Measurements from ENCODE around the gene TPRA1.

Gene TPRA1

DNA sequence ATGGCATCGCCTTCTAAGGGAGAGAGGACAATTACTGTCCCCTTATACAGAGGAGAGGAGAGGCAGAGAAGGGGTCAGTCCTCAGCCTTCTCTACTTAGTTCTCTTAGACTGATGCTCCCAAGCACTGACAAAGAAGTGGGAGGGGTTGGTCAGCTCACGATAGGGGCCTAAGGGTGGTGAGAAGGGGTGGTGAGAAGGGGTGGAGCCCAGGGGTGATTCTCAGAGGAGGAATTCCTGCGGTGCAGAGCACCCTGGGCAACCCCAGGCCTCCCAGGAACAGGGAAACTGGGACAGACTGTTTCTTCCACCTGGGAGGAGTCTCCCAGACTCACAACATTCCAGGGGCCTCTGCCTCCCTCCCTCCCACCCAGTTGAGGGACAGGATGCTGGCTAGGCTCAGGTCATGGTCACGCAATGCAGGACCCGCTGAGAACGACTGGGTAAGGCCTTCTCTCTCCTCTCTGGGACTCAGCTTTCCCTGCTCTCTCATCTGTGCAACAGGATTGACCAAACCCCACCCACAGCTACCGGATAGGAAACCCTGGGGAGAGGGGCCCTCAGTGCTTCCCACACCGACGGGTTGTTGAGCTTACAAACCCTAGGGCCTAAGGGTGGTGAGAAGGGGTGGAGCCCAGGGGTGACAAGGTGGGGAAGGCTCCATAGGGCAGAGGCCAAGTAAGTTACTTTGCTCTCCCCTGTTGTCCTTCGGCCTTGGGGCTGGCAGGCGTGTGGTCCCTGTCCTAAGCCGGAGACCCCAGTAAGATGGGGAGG, 1.5 kb downstream of the TPRA1 start:
- no peak for DNase-seq

GRCh38 chr3:127587876-127588275, 2.7 kb downstream of the TPRA1 start:
- DNase-seq: no peak

DNA sequence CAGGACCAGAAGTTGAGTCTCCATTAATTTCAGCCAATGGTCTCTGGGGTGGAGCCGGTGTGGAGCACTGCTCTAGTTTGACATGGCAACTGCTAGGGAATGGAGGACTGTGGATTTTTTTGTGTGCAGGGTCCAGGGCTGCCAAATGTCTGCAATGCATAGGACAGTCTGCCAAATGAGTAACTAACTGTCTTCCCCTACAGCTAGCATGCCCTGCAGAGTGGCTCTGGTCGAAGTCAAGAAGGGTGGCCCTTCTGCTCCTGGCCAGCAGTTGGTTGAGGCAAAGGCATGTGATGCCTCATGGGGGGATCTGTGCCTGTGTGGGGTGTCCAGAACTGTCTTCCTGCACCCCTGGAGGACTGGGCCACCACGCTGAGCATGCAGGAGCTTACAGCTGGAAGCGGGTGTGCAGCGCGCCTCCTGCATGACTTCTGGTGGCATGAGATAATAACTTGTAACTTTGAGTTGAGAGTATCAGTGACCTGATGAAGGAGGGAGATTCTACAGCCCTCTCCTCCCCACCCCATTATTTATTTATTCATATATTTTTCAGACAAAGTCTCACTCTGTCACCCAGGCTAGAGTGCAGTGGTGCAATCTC, 4.6 kb downstream of the TPRA1 start:
- DNase-seq: no peak

GRCh38 chr3:127585163-127585812, 5.2 kb downstream of the TPRA1 start:
- DNase-seq: no peak

DNA sequence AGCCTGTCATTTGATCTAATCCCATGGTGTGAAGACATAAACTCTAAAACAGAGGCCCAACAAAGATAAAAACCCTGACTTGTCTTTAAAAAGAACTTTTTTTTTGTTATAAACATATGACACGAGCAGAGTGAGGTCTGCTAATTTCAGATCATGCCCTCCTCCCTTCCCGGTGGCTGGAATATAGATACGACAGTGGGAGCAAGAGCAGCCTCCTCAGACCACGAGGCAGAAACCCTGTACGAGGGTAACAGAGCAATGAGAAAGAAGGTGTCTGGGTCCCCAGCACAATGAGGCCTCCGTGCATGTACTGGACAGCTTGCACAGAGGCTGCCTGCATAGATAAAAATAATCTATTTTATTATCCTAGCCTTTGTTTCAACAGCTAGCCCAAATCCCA, 5.8 kb downstream of the TPRA1 start:
- DNase-seq: no peak

- DNase-seq: no peak
These were observed 10.0 kb downstream of the TPRA1 start for GRCh38 chr3:127580327-127581060.

- no peak for DNase-seq
These were observed 11.7 kb downstream of the TPRA1 start for GRCh38 chr3:127578802-127579201.

DNA sequence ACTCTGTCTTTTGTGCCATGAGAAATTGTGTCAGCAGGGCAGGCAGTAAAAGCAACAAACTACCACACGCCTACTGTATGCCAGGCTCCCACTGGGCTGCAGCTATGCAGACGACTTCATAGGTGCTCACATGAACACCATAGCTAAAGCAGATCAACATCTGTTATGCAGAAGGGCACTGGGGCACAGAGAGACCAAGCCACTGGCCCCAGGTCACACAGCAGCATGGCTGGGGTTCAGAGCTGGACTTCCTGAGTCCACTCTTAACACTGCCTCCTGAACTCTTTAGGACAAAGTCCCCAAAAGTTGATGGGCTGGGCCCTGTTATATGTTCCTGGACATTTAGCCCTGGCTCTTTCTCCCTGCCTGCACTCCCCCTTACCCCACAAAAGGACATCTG, 12.4 kb downstream of the TPRA1 start:
- no peak for DNase-seq

- no peak for DNase-seq
These were observed 13.1 kb downstream of the TPRA1 start for GRCh38 chr3:127577448-127577847.

DNA sequence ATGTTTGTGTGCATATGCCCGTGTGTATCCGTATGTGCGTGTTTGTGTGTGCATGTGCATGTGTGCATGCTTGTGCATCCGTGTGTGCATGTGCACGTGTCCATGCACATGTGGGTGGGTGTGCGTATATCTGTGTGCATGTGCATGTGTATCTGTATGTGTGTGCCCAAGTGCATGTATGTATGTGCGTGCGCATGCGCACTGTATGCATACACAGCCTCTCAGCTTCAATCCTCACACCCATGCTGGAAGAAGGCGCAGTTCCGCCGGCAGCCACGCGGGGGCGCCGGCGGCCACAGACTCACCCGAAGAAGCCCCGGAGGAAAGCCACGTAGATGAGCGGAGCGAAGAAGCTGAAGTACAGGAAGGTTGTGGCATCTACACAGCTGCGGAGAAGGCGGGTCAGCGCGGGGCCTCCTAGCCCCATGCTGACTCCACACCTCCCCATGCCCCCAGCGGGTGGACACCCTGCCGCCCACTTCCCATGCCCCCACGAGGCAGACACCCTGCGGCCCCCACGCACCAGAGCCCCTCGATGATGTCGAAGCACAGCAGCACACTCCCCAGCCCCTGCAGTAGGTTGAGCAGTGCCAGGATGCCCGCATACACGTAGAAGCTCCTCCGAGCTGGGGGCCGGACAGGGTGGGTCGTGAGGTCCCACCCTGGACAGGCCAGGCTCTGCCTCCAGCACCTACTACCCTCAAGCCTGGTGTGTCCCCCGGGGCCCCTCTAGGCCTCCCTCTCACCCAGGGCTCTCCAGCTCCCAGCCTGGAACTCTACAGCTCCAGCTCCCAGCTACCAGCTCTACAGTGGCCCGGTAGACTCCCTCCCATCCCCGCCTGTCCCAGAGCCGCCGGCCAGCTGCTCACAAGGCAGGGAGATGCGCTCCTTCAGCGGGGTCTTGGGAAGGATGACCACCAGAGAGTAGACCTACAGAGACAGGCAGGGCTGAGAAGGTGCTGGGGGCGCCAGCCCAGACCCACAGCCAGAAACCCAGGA, 15.4 kb downstream of the TPRA1 start:
- peak; percentile 70 for DNase-seq

- DNase-seq: no peak
These were observed 16.6 kb downstream of the TPRA1 start for GRCh38 chr3:127573912-127574311.

DNA sequence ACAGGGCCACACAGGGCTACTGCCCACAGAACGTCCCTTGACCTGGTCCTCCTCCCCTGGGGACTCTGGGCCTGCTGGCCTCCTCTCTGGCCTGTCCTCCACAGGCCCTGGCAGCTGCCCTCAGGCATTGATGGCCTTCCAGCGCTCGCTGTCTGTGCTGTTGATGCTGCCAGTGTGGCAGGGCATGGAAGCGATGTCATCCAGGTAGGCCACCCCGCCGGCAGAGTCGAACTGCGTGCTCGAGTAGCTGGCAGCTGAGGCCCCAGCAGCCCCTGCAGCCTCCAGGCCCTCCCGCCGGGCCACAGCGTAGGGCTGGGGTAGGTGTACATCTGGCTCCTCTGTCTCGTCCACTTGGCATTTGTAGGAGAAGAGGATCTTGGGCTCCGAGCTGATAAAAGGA, 17.1 kb downstream of the TPRA1 start:
- DNase-seq: no peak

GRCh38 chr3:127572735-127573134, 17.8 kb downstream of the TPRA1 start:
- DNase-seq: no peak

DNA sequence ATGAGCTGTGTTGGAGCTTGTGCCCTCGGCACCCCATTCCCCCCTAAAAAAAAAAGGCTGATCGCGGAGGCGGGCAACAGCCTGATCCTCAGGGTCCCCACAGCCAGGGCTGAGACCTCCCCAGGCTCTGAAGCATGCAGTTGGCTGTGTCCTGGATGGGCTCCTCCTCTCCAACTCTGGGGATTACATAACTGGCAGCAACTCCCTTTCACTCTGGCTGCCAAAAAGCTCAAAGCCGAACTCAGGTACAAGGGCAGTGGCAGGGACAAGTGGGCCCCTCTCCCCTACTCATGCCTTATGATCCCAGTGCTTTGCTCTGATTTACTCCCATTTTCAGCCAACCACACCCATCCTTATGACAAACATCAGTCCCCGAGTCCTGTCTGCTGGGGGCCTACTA, 18.3 kb downstream of the TPRA1 start:
- DNase-seq: no peak

DNA sequence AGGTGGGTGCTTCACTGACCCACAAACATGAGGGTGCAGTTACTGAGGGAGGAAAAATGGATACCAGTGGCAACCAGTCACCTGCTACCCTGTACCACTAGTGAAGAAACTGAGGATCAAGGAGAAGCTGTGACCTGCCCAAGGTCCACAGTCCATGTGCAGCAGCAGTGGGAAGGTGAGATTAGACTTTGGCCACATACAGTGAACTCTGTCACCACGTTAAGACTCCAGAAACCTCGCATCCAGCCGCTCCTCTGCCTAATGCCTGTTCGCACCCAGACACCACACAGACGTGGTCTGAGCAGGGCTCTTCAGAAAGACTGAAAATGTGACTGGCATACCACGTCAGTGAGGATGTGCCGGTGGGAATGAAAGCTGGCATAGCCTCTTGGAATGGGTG, 20.0 kb downstream of the TPRA1 start:
- DNase-seq: no peak

DNA sequence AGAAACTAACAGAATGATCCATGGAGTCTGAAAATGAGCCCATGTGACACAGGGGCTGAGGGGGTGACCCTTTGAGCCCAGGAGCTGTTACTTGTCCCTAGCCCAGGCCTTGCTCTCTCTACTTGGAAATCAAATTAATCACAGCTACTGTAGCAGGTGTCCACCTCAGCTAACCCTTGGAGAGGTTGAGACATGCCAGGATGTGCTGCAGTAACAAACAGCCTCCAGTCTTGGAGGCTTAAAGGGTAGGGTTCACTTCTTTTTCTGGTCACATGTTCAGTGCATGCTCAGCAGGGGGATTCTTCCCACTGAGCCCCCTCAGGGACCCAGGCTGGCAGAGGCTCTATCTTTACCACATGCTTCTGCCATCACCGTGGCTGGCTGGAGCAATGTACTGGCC, 21.4 kb downstream of the TPRA1 start:
- DNase-seq: no peak

- no peak for DNase-seq
These were observed 21.9 kb downstream of the TPRA1 start for GRCh38 chr3:127568586-127568985.

- DNase-seq: no peak
These were observed 23.7 kb downstream of the TPRA1 start for GRCh38 chr3:127566833-127567232.

DNA sequence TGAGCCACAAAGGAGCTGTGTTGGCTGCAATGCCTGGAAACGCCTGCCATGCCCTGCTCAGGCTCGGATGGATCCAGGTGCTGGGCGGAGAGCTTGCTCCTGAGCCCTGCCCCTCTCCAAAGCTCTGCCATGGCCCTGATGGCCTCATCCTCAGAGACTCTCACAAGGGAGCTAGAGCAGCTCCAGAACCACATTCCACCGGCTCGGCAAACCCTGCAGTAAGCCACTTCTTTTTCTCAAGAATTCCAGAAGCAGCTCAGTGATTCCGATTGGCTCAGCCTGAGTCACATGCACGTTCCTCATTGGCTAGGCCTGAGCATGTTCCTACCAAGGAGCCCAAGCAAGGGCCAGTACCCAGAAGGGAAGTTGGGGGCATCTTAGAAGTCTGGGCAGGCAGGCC, 24.8 kb downstream of the TPRA1 start:
- no peak for DNase-seq

GRCh38 chr3:127560051-127560787, 30.3 kb downstream of the TPRA1 start:
- DNase-seq: no peak

- no peak for DNase-seq
These were observed 34.0 kb downstream of the TPRA1 start for GRCh38 chr3:127556565-127556964.

DNA sequence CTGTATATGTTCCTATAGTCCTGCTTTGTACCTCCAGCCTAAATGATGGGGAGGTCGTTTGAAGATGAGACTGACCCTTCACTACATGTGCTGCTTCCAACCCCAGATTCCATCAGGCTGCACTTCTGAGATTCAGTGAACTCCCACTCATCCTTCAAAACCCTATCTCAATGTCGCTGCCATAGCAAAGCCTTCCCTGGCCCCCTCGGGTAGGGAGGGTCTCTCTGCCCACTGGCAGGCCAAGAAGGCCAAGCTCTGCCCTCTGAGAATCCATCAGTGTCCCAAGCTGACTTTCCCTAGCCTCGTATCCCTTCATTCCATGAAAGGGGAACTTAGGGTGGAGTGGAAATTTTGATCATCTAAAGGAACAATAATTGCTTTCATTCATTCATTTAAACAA, 35.4 kb downstream of the TPRA1 start:
- DNase-seq: no peak

Measured in effector CD4-positive, alpha-beta T cell (primary cell).